Epithelial cell of proximal tubule (primary cell): Measurements from ENCODE around the gene BTBD9. TPM values are rescaled to one million over a fixed set of nuclear protein-coding genes. Genes with fewer than 3 reads are reported as not detected.
"Not testable (repeated sequence)": the region's sequence is repeated elsewhere in the genome, so short reads cannot be mapped to it uniquely, and the experiment has no call there.

Source experiments
- DNase-seq: peaks from one replicate; pipeline ENCODE4 v3.0.0-alpha.2; 2011; ENCODE audit warnings: low read depth
- H3K4me3 ChIP-seq: 2 replicates; pipeline ENCODE4 v1.5.1; 2011; ENCODE audit warnings: low read depth, mild to moderate bottlenecking, low read length
- total RNA-seq: library from RNA; depleted of rRNA; stranded (reverse); fragments of >200 nt; gene quantifications from 2 replicates; pipeline ENCODE4 v1.2.3, GENCODE V29; 2015
- TF ChIP-seq, protein P1 (sequence below): conservative IDR thresholded peaks from 2 replicates; pipeline ENCODE4 v1.5.1; 2012; ENCODE audit warnings: low read depth, mild to moderate bottlenecking, low read length

BTBD9 gene
- total RNA-seq, 1 donor from 2014 or later, result 2.9 TPM

- H3K4me3 ChIP-seq, result no peak overlapping the region
- TF ChIP-seq, protein P1, sequence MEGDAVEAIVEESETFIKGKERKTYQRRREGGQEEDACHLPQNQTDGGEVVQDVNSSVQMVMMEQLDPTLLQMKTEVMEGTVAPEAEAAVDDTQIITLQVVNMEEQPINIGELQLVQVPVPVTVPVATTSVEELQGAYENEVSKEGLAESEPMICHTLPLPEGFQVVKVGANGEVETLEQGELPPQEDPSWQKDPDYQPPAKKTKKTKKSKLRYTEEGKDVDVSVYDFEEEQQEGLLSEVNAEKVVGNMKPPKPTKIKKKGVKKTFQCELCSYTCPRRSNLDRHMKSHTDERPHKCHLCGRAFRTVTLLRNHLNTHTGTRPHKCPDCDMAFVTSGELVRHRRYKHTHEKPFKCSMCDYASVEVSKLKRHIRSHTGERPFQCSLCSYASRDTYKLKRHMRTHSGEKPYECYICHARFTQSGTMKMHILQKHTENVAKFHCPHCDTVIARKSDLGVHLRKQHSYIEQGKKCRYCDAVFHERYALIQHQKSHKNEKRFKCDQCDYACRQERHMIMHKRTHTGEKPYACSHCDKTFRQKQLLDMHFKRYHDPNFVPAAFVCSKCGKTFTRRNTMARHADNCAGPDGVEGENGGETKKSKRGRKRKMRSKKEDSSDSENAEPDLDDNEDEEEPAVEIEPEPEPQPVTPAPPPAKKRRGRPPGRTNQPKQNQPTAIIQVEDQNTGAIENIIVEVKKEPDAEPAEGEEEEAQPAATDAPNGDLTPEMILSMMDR, result no peak
- no peak for DNase-seq
Measured at GRCh38 chr6:38637756-38638155, 2.0 kb downstream of the BTBD9 start.

- TF ChIP-seq, protein P1, result no peak
- DNase-seq, result no peak
Measured at GRCh38 chr6:38636027-38636426, 3.7 kb downstream of the BTBD9 start.

DNA sequence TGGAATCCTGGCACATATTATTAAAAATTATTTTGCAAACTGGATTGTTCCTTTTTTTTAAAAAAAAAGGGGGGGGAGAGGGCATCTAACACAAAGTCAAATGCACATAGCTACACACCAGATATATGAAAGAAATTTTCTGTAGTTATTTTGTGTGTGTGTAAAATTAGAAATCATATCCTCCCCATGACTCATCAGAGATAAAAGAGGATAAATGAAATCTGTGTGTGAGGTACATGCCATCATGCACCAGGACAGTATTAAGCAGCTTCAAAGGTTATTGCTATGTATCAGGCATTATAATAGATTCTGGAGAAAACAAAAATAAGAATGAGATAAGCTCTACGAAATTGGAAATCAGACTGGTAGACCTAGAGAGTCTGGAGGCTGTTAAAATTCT is 5.2 kb downstream of the BTBD9 start:
- no peak overlapping the region for H3K4me3 ChIP-seq
- no peak for DNase-seq
- TF ChIP-seq, protein P1, result no peak

More at GRCh38 chr6:38636027-38636426, 3.7 kb downstream of the BTBD9 start:
- H3K4me3 ChIP-seq, result no peak overlapping the region

- no peak for DNase-seq
- TF ChIP-seq, protein P1, result no peak
- no peak overlapping the region for H3K4me3 ChIP-seq
Measured at GRCh38 chr6:38632490-38632889, 7.2 kb downstream of the BTBD9 start.

DNA sequence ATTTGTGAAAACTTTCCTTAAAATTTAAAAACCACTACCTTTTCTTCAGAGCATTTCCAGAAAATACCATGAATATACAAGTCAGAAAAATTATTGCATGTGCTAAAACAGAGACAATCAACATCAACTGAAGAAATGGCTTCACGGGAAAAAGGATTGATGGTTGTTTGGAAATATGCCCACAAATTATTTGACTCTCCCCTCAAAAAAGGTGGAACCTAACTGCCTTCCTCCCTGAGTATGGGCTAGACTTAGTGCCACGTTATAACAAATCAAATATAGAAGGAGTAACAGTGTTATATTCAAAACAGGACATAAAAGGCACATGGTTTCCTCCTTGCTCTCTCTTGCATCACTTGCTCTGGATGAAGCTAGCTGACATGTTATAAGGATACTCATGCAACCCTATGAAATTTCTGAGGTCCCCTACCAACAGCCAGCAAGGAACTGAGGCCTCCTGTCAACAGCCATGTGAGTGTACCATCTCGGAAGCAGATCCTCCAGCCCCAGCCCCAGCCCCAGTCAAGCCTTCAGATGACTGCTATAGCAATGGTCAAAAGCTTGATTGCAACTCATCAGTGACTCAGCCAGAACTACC is 8.4 kb downstream of the BTBD9 start:
- DNase-seq, result no peak
- H3K4me3 ChIP-seq, result no peak overlapping the region
- TF ChIP-seq, protein P1, result no peak

DNA sequence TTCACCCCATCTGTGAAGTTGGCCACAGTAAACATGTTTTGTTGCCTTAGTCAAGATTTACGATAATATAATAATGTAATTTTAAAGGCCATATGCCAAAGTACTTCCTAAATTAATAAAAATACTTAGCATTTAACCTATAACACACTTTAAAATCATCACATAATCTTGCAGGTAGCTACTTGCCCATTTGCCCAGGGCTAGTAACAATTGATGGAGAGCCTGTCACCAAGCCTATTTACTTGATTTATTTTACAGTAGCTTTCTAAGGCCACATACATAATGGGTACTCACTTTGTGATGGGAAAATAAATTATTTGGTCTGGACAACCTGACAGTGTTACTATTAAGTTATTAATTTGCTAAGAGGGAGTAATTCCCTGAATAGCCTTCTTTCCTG is 14.5 kb downstream of the BTBD9 start:
- no peak for DNase-seq
- TF ChIP-seq, protein P1, result no peak
- no peak overlapping the region for H3K4me3 ChIP-seq

DNA sequence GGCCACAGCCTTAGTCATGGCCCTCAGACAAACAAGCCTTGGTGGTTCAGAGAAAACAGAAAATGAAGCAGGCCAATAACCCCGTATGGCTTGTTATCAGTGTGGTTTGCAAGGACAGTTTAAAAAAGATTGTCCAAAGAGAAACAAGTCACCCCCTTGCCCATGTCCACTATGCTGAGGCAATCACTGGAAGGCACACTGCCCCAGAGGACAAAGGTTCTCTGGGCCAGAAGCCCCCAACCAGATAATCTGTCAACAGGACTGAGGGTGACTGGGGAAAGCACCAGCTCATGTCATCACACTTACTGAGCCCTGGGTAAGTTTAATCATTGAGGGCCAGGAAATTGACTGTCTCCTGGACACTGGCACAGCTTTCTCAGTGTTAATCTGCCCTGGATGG is 20.4 kb downstream of the BTBD9 start:
- not testable (repeated sequence) for H3K4me3 ChIP-seq, DNase-seq

GRCh38 chr6:38618301-38618700 is 21.4 kb downstream of the BTBD9 start:
- DNase-seq, H3K4me3 ChIP-seq: not testable (repeated sequence)
